ENCODE results near the gene RPH3AL. TPM values are rescaled to one million over a fixed set of nuclear protein-coding genes. Genes with fewer than 3 reads are reported as not detected.

Gene RPH3AL
- total RNA-seq, 1 donor, result 2.9 TPM

DNA sequence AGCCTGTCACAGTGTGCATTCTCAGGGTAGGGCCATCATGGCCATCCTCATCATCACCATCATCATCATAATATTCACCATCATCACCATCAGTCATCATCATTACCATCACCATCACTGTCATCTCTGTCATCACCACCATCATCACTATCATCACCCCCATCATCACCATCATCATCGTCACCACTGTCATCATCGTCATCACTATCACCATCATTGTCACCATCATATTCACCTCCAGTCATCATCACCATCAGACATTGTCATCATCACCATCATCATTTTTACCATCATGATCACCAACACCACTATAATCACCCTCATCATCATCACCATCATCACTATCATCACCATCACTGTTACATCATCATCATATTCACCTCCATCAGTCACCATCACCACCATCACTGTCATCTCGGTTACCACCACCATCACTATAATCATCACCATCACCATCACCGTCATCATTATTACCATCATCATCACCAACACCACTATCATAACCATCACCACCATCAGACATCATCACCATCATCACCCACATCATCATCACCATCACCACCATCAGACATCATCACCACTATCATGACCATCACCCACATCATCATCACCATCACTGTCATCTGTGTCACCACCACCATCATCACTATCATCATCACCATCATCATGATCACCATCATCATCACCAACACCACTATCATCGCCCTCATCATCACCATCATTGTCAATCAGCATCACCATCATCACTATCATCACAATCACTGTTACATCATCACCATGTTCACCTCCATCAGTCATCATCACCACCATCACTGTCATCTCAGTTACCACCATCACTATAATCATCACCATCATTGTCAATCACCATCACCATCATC lies 8.5 kb downstream of the RPH3AL start:
- Histone ChIP-seq H3K27ac (ENCODE audit: low read depth, low read length) (no peak overlapping the region), H3K36me3 (ENCODE audit: insufficient read depth, low read length) (no peaks in the 10 kb centered on the region), H3K4me2 (ENCODE audit: insufficient read depth, low read length) (no peak overlapping the region), H3K27me3 (ENCODE audit: insufficient read depth, low read length) (no peaks in the 10 kb centered on the region), H4K20me1 (ENCODE audit: insufficient read depth, low read length) (no peaks in the 10 kb centered on the region), H3K9me3 (ENCODE audit: low read depth, low read length) (no peaks in the 10 kb centered on the region), H3K4me1 (ENCODE audit: insufficient read depth, low read length) (no peaks in the 10 kb centered on the region), H2AFZ (ENCODE audit: low read length) (no peak overlapping the region), H3K79me2 (ENCODE audit: insufficient read depth, low read length) (no peaks in the 10 kb centered on the region), H3K4me3 (ENCODE audit: insufficient read depth, low read length) (no peak overlapping the region)
- DNase-seq (ENCODE audit: insufficient read length, low spot score, missing footprints), result peak; percentile 15
- TF ChIP-seq, protein P1, sequence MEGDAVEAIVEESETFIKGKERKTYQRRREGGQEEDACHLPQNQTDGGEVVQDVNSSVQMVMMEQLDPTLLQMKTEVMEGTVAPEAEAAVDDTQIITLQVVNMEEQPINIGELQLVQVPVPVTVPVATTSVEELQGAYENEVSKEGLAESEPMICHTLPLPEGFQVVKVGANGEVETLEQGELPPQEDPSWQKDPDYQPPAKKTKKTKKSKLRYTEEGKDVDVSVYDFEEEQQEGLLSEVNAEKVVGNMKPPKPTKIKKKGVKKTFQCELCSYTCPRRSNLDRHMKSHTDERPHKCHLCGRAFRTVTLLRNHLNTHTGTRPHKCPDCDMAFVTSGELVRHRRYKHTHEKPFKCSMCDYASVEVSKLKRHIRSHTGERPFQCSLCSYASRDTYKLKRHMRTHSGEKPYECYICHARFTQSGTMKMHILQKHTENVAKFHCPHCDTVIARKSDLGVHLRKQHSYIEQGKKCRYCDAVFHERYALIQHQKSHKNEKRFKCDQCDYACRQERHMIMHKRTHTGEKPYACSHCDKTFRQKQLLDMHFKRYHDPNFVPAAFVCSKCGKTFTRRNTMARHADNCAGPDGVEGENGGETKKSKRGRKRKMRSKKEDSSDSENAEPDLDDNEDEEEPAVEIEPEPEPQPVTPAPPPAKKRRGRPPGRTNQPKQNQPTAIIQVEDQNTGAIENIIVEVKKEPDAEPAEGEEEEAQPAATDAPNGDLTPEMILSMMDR (IDR thresholded peaks at IDR 0.05; ENCODE audit: extremely low read depth, low read depth, low read length), result no peak

DNA sequence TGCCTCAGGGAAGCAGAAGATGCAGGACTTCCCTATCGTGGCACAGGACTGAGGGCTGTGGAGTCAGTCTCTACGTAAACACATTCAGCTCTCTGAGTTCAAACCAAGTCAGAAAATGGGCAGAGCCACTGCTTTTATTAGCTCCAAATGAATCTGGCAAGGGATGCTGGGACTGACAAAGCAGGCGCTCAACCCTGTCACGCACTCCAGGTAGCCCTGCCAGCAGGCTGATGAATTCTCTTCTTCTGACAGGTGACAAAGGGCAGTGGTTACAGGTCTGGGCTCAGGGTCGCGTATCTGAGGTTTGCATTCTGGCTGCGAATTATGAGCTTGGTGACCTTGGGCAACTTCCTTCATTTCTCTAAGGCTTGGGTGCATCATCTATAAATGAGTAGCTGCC lies 9.4 kb downstream of the RPH3AL start:
- Histone ChIP-seq H3K27ac (ENCODE audit: low read depth, low read length) (no peak overlapping the region), H3K36me3 (ENCODE audit: insufficient read depth, low read length) (no peaks in the 10 kb centered on the region), H4K20me1 (ENCODE audit: insufficient read depth, low read length) (no peaks in the 10 kb centered on the region), H3K27me3 (ENCODE audit: insufficient read depth, low read length) (no peaks in the 10 kb centered on the region), H3K9me3 (ENCODE audit: low read depth, low read length) (no peaks in the 10 kb centered on the region), H2AFZ (ENCODE audit: low read length) (no peak overlapping the region), H3K4me3 (ENCODE audit: insufficient read depth, low read length) (no peak overlapping the region), H3K4me1 (ENCODE audit: insufficient read depth, low read length) (no peaks in the 10 kb centered on the region), H3K4me2 (ENCODE audit: insufficient read depth, low read length) (no peak overlapping the region), H3K79me2 (ENCODE audit: insufficient read depth, low read length) (no peaks in the 10 kb centered on the region)
- DNase-seq (ENCODE audit: insufficient read length, low spot score, missing footprints), result no peak
- TF ChIP-seq, protein P1 (IDR thresholded peaks at IDR 0.05; ENCODE audit: extremely low read depth, low read depth, low read length), result no peak

DNA sequence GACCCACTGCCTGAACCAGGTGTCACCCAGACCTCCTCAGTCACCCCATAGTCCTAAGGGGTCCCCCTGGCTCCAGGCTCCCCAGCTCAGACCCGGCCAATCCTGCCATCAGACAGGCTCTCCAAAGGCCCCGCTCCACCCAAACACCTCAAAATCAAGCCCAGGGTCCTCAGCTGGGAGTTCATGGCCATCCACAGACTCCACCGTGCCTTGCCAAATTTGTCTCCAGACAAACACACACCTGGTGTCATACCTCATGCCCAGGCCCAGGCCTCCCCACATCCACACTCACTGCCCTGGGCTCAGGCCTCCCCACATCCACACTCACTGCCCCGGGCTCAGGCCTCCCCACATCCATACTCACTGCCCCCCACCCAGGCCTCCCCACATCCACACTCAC lies 12.5 kb downstream of the RPH3AL start:
- TF ChIP-seq, protein P1 (IDR thresholded peaks at IDR 0.05; ENCODE audit: extremely low read depth, low read depth, low read length), result no peak

DNA sequence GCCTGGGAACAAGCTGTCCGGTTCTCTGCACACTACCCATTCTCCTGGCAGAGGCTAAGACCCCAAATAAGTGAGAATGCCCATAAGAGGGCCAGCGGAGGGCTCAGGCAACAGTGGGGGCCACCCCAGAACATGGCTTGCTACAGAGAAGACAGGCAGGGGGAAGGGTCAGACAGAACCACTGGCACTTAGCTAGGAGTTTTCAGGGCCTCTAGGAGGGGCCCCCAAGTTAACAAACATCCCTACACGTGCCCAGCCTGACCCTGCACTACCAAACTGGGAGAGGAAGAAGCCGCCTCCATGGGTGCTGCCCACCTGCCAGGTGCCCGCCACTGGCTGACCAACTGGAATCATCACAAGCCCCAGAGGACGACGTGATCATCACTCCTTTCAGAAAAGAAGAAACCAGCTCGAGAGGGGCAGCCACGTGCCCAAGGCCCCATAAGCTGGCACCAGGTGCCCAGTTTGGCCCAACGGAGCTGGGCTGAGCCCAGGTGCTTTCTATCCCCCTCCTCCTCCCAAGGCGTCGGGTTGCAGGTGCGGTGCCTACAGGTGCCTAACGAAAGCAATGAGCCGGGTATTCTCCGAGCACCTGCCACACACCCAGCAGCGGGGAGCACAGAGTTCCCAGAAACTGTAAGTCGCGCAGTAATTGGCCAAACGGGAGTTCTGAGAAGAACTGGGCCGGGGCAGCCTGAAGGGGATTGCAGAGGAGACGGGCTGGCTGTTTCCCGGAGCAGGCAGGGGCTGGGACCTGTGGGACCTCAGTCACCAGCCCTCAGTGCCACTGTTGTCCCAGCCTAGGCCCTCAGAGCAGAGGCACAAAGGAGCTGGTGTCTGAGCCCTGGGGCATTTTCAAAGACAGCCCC lies 13.2 kb downstream of the RPH3AL start:
- no peak overlapping the region for H3K4me3 ChIP-seq (ENCODE audit: insufficient read depth, low read length)
- DNase-seq (ENCODE audit: insufficient read length, low spot score, missing footprints), result peak; percentile 75
- H4K20me1 ChIP-seq (ENCODE audit: insufficient read depth, low read length), result no peaks in the 10 kb centered on the region
- no peaks in the 10 kb centered on the region for H3K9me3 ChIP-seq (ENCODE audit: low read depth, low read length)
- H3K36me3 ChIP-seq (ENCODE audit: insufficient read depth, low read length), result no peaks in the 10 kb centered on the region
- H3K4me1 ChIP-seq (ENCODE audit: insufficient read depth, low read length), result no peaks in the 10 kb centered on the region
- TF ChIP-seq, protein P1 (IDR thresholded peaks at IDR 0.05; ENCODE audit: extremely low read depth, low read depth, low read length), result no peak
- no peaks in the 10 kb centered on the region for H3K79me2 ChIP-seq (ENCODE audit: insufficient read depth, low read length)
- no peak overlapping the region for H3K4me2 ChIP-seq (ENCODE audit: insufficient read depth, low read length)
- no peak overlapping the region for H3K27ac ChIP-seq (ENCODE audit: low read depth, low read length)
- no peaks in the 10 kb centered on the region for H3K27me3 ChIP-seq (ENCODE audit: insufficient read depth, low read length)
- no peak overlapping the region for H2AFZ ChIP-seq (ENCODE audit: low read length)

More for the DNA sequence above, 12.5 kb downstream of the RPH3AL start:
- no peaks in the 10 kb centered on the region for H3K27me3 ChIP-seq (ENCODE audit: insufficient read depth, low read length)
- no peak overlapping the region for H2AFZ ChIP-seq (ENCODE audit: low read length)
- no peak overlapping the region for H3K27ac ChIP-seq (ENCODE audit: low read depth, low read length)
- H3K4me2 ChIP-seq (ENCODE audit: insufficient read depth, low read length), result no peak overlapping the region
- H3K4me3 ChIP-seq (ENCODE audit: insufficient read depth, low read length), result no peak overlapping the region
- no peaks in the 10 kb centered on the region for H3K36me3 ChIP-seq (ENCODE audit: insufficient read depth, low read length)
- no peaks in the 10 kb centered on the region for H4K20me1 ChIP-seq (ENCODE audit: insufficient read depth, low read length)
- no peaks in the 10 kb centered on the region for H3K79me2 ChIP-seq (ENCODE audit: insufficient read depth, low read length)
- no peaks in the 10 kb centered on the region for H3K9me3 ChIP-seq (ENCODE audit: low read depth, low read length)
- DNase-seq (ENCODE audit: insufficient read length, low spot score, missing footprints), result no peak
- H3K4me1 ChIP-seq (ENCODE audit: insufficient read depth, low read length), result no peaks in the 10 kb centered on the region

Measured in osteoblast (primary cell).